ENCODE data around the gene NDFIP1. TPM values are rescaled to one million over a fixed set of nuclear protein-coding genes. Genes with fewer than 3 reads are reported as not detected.

NDFIP1 gene
- total RNA-seq, 1 experiment from 2014 or later = 33.5 TPM

GRCh38 chr5:142200387-142200786 is 91.8 kb downstream of the NDFIP1 start:
- no peak overlapping the region for H3K4me2 ChIP-seq (ENCODE audit: low read length)
- no peaks in the 10 kb centered on the region for H3K79me2 ChIP-seq (ENCODE audit: low read length)
- H4K20me1 ChIP-seq (ENCODE audit: low read length) = no peaks in the 10 kb centered on the region
- ChIA-PET POLR2A (ENCODE audit: unreplicated experiment) (no interaction called here), CTCF (no interaction called here)
- H3K9me3 ChIP-seq (ENCODE audit: low read length) = no peaks in the 10 kb centered on the region
- H3F3A ChIP-seq (ENCODE audit: low read length, unreplicated experiment) = no peaks in the 10 kb centered on the region
- H3K27ac ChIP-seq (ENCODE audit: low read length) = peak overlapping the region; percentile 73
- no peak overlapping the region for H2AFZ ChIP-seq (ENCODE audit: low read length)
- no peaks in the 10 kb centered on the region for H3K27me3 ChIP-seq (ENCODE audit: low read length)
- no peak for ATAC-seq
- H3K4me3 ChIP-seq (ENCODE audit: low read length) = no peak overlapping the region
- TF ChIP-seq CTCF (conservative IDR thresholded peaks at IDR 0.05; ENCODE audit: low read depth, low read length) (no peak), EZH2phosphoT487 (IDR thresholded peaks at IDR 0.05; ENCODE audit: borderline replicate concordance, low read length) (no peak), EZH2 (IDR thresholded peaks at IDR 0.05; ENCODE audit: low read length, unreplicated experiment) (no peak)
- H3K9ac ChIP-seq (ENCODE audit: low read length) = peak overlapping the region; percentile 43; the same call in 1 of the 2 replicates
- intact Hi-C loops (cut with micrococcal nuclease) = no loop called here
- no peak for DNase-seq
- H3K36me3 ChIP-seq (ENCODE audit: low read depth, low read length) = no peaks in the 10 kb centered on the region
- H3K4me1 ChIP-seq (ENCODE audit: insufficient read depth, low read length) = peaks cover 8% of the 10 kb centered on the region
- no TSS peak for BruUV-seq (replicated peaks)
- H3K9me2 ChIP-seq (replicated peaks; ENCODE audit: low read length) = no peaks in the 10 kb centered on the region

- Histone ChIP-seq H3K9me2 (replicated peaks; ENCODE audit: low read length) (no peaks in the 10 kb centered on the region), H3K4me3 (ENCODE audit: low read length) (no peak overlapping the region), H3K9ac (ENCODE audit: low read length) (peak overlapping the region; percentile 59; the same call in 1 of the 2 replicates), H3K4me2 (ENCODE audit: low read length) (no peak overlapping the region), H2AFZ (ENCODE audit: low read length) (no peak overlapping the region), H3K27me3 (ENCODE audit: low read length) (no peaks in the 10 kb centered on the region), H3K4me1 (ENCODE audit: insufficient read depth, low read length) (peaks cover 8% of the 10 kb centered on the region), H3F3A (ENCODE audit: low read length, unreplicated experiment) (no peaks in the 10 kb centered on the region), H3K36me3 (ENCODE audit: low read depth, low read length) (no peaks in the 10 kb centered on the region), H4K20me1 (ENCODE audit: low read length) (no peaks in the 10 kb centered on the region), H3K79me2 (ENCODE audit: low read length) (no peaks in the 10 kb centered on the region), H3K9me3 (ENCODE audit: low read length) (no peaks in the 10 kb centered on the region), H3K27ac (ENCODE audit: low read length) (peak overlapping the region; percentile 82)
- TF ChIP-seq EZH2 (IDR thresholded peaks at IDR 0.05; ENCODE audit: low read length, unreplicated experiment) (no peak), EZH2phosphoT487 (IDR thresholded peaks at IDR 0.05; ENCODE audit: borderline replicate concordance, low read length) (no peak), CTCF (conservative IDR thresholded peaks at IDR 0.05; ENCODE audit: low read depth, low read length) (no peak)
- peak; percentile 66 for ATAC-seq
- intact Hi-C loops (cut with micrococcal nuclease) = no loop called here
- CTCF ChIA-PET = no interaction called here
- peak; percentile 74 for DNase-seq
- POLR2A ChIA-PET (ENCODE audit: unreplicated experiment) = no interaction called here
- BruUV-seq (replicated peaks) = no TSS peak
Measured at GRCh38 chr5:142201471-142201887, 92.9 kb downstream of the NDFIP1 start.

- BruUV-seq (replicated peaks) = no TSS peak
- H3K4me2 ChIP-seq (ENCODE audit: low read length) = no peak overlapping the region
Measured at GRCh38 chr5:142202282-142202681, 93.7 kb downstream of the NDFIP1 start.

More at GRCh38 chr5:142202282-142202681, 93.7 kb downstream of the NDFIP1 start:
- Histone ChIP-seq H3F3A (ENCODE audit: low read length, unreplicated experiment) (no peaks in the 10 kb centered on the region), H3K9me2 (replicated peaks; ENCODE audit: low read length) (no peaks in the 10 kb centered on the region), H3K27me3 (ENCODE audit: low read length) (no peaks in the 10 kb centered on the region), H3K4me3 (ENCODE audit: low read length) (no peak overlapping the region), H4K20me1 (ENCODE audit: low read length) (no peaks in the 10 kb centered on the region), H3K79me2 (ENCODE audit: low read length) (no peaks in the 10 kb centered on the region), H3K9me3 (ENCODE audit: low read length) (no peaks in the 10 kb centered on the region), H2AFZ (ENCODE audit: low read length) (no peak overlapping the region), H3K4me1 (ENCODE audit: insufficient read depth, low read length) (peaks cover 8% of the 10 kb centered on the region), H3K9ac (ENCODE audit: low read length) (peak overlapping the region; percentile 59; the same call in 1 of the 2 replicates), H3K36me3 (ENCODE audit: low read depth, low read length) (no peaks in the 10 kb centered on the region), H3K27ac (ENCODE audit: low read length) (peak overlapping the region; percentile 82)
- CTCF ChIA-PET = no interaction called here
- no peak for TF ChIP-seq EZH2 (IDR thresholded peaks at IDR 0.05; ENCODE audit: low read length, unreplicated experiment)
- no peak for TF ChIP-seq CTCF (conservative IDR thresholded peaks at IDR 0.05; ENCODE audit: low read depth, low read length)
- no peak for TF ChIP-seq EZH2phosphoT487 (IDR thresholded peaks at IDR 0.05; ENCODE audit: borderline replicate concordance, low read length)
- DNase-seq (no peak), ATAC-seq (no peak)
- intact Hi-C loops (cut with micrococcal nuclease) = no loop called here
- POLR2A ChIA-PET (ENCODE audit: unreplicated experiment) = no interaction called here

Measured in PC-3 (cell line).